GM23338 (cell line): ENCODE measurements around the gene CHD9. TPM values are rescaled to one million over a fixed set of nuclear protein-coding genes. Genes with fewer than 3 reads are reported as not detected.
"Not testable (repeated sequence)": the region's sequence is repeated elsewhere in the genome, so short reads cannot be mapped to it uniquely, and the experiment has no call there.

ENCODE experiments used
- ATAC-seq: fragments of 200-7000 bp; cut with Tn5 transposase; 3 replicates; pipeline ENCODE4 v1.9.1; 2020
- DNase-seq: peaks from one replicate; pipeline ENCODE4 v3.0.0-alpha.2; 2015; ENCODE audit warnings: low spot score
- H2AFZ ChIP-seq: fragments of 200-600 bp; sonication (generic); 2 replicates; pipeline ENCODE4 v1.8.0; 2016; ENCODE audit warnings: antibody characterized with exemption, mild to moderate bottlenecking, moderate library complexity
- H3F3A ChIP-seq: fragments of 200-600 bp; sonication (generic); replicated peaks from 2 replicates; pipeline ENCODE4 v1.8.0; 2017; ENCODE audit warnings: antibody characterized with exemption, mixed run types, low read depth
- H3K27ac ChIP-seq: fragments of 200-600 bp; sonication (generic); 2 replicates; pipeline ENCODE4 v1.6.1; 2016; ENCODE audit warnings: low read depth
- H3K27me3 ChIP-seq: fragments of 200-600 bp; sonication (generic); 2 replicates; pipeline ENCODE4 v1.8.0; 2016; ENCODE audit warnings: mild to moderate bottlenecking, mixed run types, moderate library complexity; ENCODE audit not compliant: insufficient read depth
- H3K36me3 ChIP-seq: fragments of 200-600 bp; sonication (generic); 2 replicates; pipeline ENCODE4 v1.8.0; 2016; ENCODE audit warnings: mild to moderate bottlenecking; ENCODE audit not compliant: insufficient read depth
- H3K4me1 ChIP-seq: fragments of 200-600 bp; sonication (generic); 2 replicates; pipeline ENCODE4 v1.8.0; 2016; ENCODE audit warnings: mild to moderate bottlenecking, moderate library complexity; ENCODE audit not compliant: insufficient read depth
- H3K4me2 ChIP-seq: fragments of 200-600 bp; sonication (generic); 2 replicates; pipeline ENCODE4 v1.7.1; 2017; ENCODE audit warnings: mixed run types
- H3K4me3 ChIP-seq: fragments of 200-600 bp; sonication (generic); 2 replicates; pipeline ENCODE4 v1.6.1; 2016; ENCODE audit warnings: mixed run types
- H3K79me2 ChIP-seq: fragments of 200-600 bp; sonication (generic); replicated peaks from 2 replicates; pipeline ENCODE4 v1.8.0; 2017; ENCODE audit warnings: mild to moderate bottlenecking; ENCODE audit not compliant: insufficient read depth
- H3K9me2 ChIP-seq: fragments of 200-600 bp; sonication (generic); 2 replicates; pipeline ENCODE4 v1.8.0; 2017; ENCODE audit not compliant: insufficient read depth
- H4K20me1 ChIP-seq: fragments of 200-600 bp; sonication (generic); replicated peaks from 2 replicates; pipeline ENCODE4 v1.8.0; 2017; ENCODE audit warnings: mild to moderate bottlenecking; ENCODE audit not compliant: insufficient read depth
- H3K27ac Mint-ChIP-seq: 2 replicates; pipeline ENCODE4 v1.8.0; 2020; ENCODE audit warnings: inconsistent platforms, mild to moderate bottlenecking, moderate library complexity, mixed read lengths
- H3K27me3 Mint-ChIP-seq: 3 replicates; pipeline ENCODE4 v1.8.0; 2022; ENCODE audit warnings: low read depth, mild to moderate bottlenecking, moderate library complexity, mixed read lengths, inconsistent platforms; ENCODE audit not compliant: insufficient read depth, poor library complexity
- H3K36me3 Mint-ChIP-seq: 3 replicates; pipeline ENCODE4 v1.8.0; 2021; ENCODE audit warnings: low read depth, mild to moderate bottlenecking, inconsistent platforms, moderate library complexity, mixed read lengths
- H3K4me1 Mint-ChIP-seq: 3 replicates; pipeline ENCODE4 v1.8.0; 2020; ENCODE audit warnings: mild to moderate bottlenecking, inconsistent platforms, mixed read lengths
- H3K4me3 Mint-ChIP-seq: 3 replicates; pipeline ENCODE4 v1.8.0; 2021; ENCODE audit warnings: moderate library complexity, mild to moderate bottlenecking, inconsistent platforms, mixed read lengths
- H3K9me3 Mint-ChIP-seq: 3 replicates; pipeline ENCODE4 v1.8.0; 2020; ENCODE audit warnings: moderate library complexity, mild to moderate bottlenecking, inconsistent platforms, mixed read lengths
- CREB1 ChIP-seq: fragments of 250-450 bp; sonication (Bioruptor Pico); IDR thresholded peaks from 2 replicates; pipeline ENCODE4 v1.5.0; 2020; ENCODE audit warnings: low read depth, mild to moderate bottlenecking, moderate library complexity
- EZH2 ChIP-seq: fragments of 200-600 bp; sonication (generic); IDR thresholded peaks from one replicate; pipeline ENCODE4 v1.8.0; 2017; ENCODE audit warnings: antibody characterized with exemption, mild to moderate bottlenecking, low read depth; ENCODE audit not compliant: unreplicated experiment
- EZH2phosphoT487 ChIP-seq: fragments of 200-600 bp; sonication (generic); IDR thresholded peaks from one replicate; pipeline ENCODE4 v1.8.1; 2018; ENCODE audit warnings: antibody characterized with exemption; ENCODE audit not compliant: unreplicated experiment
- NANOG ChIP-seq: IDR thresholded peaks from 2 replicates; pipeline ENCODE4 v1.6.1; 2016; ENCODE audit warnings: antibody characterized with exemption, borderline replicate concordance
- STAT1 ChIP-seq: IDR thresholded peaks from one replicate; pipeline ENCODE4 v1.6.1; 2016; ENCODE audit warnings: antibody characterized with exemption; ENCODE audit not compliant: unreplicated experiment
- ZNF114 ChIP-seq: fragments of 250-450 bp; sonication (Bioruptor Pico); IDR thresholded peaks from 2 replicates; pipeline ENCODE4 v1.5.0; 2020; ENCODE audit warnings: mild to moderate bottlenecking, moderate library complexity
- polyA plus RNA-seq: library from polyadenylated mRNA; unstranded; fragments of >200 nt; fragmentation: Nextera tagmentation; extraction: Ambion mirVana; gene quantifications from 2 replicates; pipeline ENCODE4 v1.2.1, GENCODE V29; 2016
- total RNA-seq: library from RNA; depleted of rRNA; stranded (reverse); fragments of >200 nt; shearing (Covaris generic); gene quantifications from 2 replicates; pipeline ENCODE4 v1.2.3, GENCODE V29; 2014
- TF ChIP-seq, protein P1 (sequence below), 2 experiments: fragments of 200-600 bp in 1 of 2; sonication (generic) in 1 of 2; conservative IDR thresholded peaks; 2 replicates each; pipeline versions ENCODE4 v1.5.1 to v1.6.1; 2016 to 2017; ENCODE audit warnings: antibody characterized with exemption in 2 of 2, low read depth in 2 of 2, mild to moderate bottlenecking in 2 of 2, moderate library complexity in 1 of 2
- TF ChIP-seq, protein P2 (sequence below): fragments of 250-450 bp; sonication (Bioruptor Pico); IDR thresholded peaks from 2 replicates; pipeline ENCODE4 v1.5.0; 2020; ENCODE audit warnings: mild to moderate bottlenecking, moderate library complexity

CHD9 gene
- total and polyA plus RNA-seq, 2 experiments from 2014 or later, result 18.8 to 46.6 TPM

DNA sequence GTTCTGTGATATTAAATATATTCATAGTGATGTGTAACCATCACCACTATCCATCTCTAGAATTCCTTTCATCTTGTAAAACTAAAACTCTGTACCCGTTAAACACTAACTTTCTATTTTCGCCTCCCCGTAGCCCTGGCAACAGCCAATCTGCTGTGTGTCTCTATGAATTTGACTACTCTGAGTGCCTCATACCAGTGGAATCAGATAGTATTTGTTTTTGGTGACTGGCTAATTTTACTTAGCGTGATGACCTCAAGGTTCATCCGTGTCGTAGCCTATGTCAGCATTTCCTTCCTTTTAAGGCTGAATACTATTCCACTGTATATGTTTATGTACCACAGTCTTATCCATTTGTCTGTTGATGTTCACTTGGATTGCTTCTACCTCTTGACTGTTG lies 18.2 kb downstream of the CHD9 start (continued):
- no peak for TF ChIP-seq ZNF114 (CRISPR knock-in tag)
- TF ChIP-seq, protein P1, sequence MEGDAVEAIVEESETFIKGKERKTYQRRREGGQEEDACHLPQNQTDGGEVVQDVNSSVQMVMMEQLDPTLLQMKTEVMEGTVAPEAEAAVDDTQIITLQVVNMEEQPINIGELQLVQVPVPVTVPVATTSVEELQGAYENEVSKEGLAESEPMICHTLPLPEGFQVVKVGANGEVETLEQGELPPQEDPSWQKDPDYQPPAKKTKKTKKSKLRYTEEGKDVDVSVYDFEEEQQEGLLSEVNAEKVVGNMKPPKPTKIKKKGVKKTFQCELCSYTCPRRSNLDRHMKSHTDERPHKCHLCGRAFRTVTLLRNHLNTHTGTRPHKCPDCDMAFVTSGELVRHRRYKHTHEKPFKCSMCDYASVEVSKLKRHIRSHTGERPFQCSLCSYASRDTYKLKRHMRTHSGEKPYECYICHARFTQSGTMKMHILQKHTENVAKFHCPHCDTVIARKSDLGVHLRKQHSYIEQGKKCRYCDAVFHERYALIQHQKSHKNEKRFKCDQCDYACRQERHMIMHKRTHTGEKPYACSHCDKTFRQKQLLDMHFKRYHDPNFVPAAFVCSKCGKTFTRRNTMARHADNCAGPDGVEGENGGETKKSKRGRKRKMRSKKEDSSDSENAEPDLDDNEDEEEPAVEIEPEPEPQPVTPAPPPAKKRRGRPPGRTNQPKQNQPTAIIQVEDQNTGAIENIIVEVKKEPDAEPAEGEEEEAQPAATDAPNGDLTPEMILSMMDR (conservative IDR thresholded peaks at IDR 0.05; ENCODE audit: low read depth in 2 of 2), result no peak
- TF ChIP-seq STAT1, result no peak

DNA sequence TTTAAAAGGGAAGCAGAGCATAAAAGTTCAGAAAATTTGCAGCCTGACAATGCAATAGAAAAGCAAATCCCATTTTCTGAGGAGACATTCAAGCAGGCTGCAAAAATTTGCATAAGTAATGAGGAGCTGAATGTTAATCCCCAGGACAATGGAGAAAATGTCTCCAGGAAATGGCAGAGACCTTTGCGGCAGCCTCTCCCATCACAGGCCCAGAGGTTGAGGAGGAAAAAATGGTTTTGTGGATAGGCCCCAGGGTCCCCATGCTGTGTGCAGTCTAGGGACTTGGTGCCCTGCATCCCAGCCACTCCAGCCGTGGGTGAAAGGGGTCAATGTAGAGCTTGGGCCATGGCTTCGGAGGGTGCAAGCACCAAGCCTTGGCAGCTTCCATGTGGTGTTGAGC lies 19.5 kb downstream of the CHD9 start:
- peaks cover 53% of the 10 kb centered on the region for H3K79me2 ChIP-seq
- H3K27ac ChIP-seq, result not testable (repeated sequence)

DNA sequence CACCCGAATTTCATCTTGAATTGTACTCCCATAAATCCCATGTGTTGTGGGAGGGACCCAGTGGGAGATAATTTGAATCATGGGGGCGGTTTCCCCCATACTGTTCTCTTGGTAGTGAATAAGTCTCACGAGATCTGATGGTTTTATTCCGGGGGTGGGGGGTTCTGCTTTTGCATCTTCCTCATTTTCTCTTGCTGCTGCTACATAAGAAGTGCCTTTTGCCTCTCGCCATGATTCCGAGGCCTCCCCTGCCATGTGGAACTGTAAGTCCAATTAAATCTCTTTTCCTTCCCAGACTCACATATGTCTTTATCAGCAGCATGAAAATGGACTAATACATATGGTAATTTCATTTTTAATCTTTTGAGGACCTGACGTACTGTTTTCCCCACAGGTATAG lies 20.7 kb downstream of the CHD9 start:
- peaks cover 28% of the 10 kb centered on the region for H3K4me1 ChIP-seq
- H3K4me2 ChIP-seq, H2AFZ ChIP-seq, DNase-seq, H3F3A ChIP-seq, ATAC-seq, H3K4me3 ChIP-seq, H3K9me2 ChIP-seq, H3K27me3 ChIP-seq, H3K27ac Mint-ChIP-seq, H3K27ac ChIP-seq, H4K20me1 ChIP-seq, H3K4me3 Mint-ChIP-seq, H3K27me3 Mint-ChIP-seq: not testable (repeated sequence)
- peaks cover 53% of the 10 kb centered on the region for H3K79me2 ChIP-seq
- H3K36me3 ChIP-seq, result peaks cover 16% of the 10 kb centered on the region; the same call in 1 of the 2 replicates
- Mint-ChIP-seq H3K36me3 (peaks cover 54% of the 10 kb centered on the region), H3K4me1 (peaks cover 29% of the 10 kb centered on the region), H3K9me3 (peaks cover 40% of the 10 kb centered on the region)

More for the DNA sequence above, 19.5 kb downstream of the CHD9 start:
- not testable (repeated sequence) for ATAC-seq, H3K4me3 Mint-ChIP-seq, H3F3A ChIP-seq, H3K27ac Mint-ChIP-seq, H2AFZ ChIP-seq, H4K20me1 ChIP-seq, H3K4me2 ChIP-seq, H3K27me3 Mint-ChIP-seq, H3K4me3 ChIP-seq, H3K9me2 ChIP-seq, DNase-seq, H3K27me3 ChIP-seq
- peaks cover 40% of the 10 kb centered on the region for H3K9me3 Mint-ChIP-seq
- Histone ChIP-seq H3K4me1 (peaks cover 16% of the 10 kb centered on the region), H3K36me3 (peaks cover 16% of the 10 kb centered on the region; the same call in 1 of the 2 replicates)
- H3K4me1 Mint-ChIP-seq, result peaks cover 18% of the 10 kb centered on the region
- peaks cover 56% of the 10 kb centered on the region for H3K36me3 Mint-ChIP-seq

DNA sequence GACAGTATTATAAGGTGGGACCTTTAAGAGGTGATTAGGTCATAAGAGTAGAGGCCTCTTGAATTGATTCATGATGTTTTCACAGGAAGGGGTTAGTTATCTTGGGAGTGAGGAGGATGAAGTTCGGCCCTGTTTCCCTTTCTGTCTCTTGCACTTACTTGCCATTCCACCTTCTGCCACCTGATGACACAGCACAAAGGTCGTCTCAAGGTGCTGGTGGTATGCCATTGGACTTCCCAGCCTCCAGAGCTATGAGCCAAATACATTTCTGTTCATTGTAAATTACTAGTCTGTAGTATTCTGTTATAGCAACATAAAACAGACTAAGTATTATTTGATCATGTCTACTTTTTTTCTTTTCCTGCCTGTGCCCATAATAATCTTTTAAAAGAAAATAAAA lies 23.5 kb downstream of the CHD9 start:
- H3K9me2 ChIP-seq, result 0 out of 2 replicates have a peak, but pooled peaks cover 10% of the 10 kb centered on the region
- Mint-ChIP-seq H3K4me1 (peaks cover 37% of the 10 kb centered on the region), H3K9me3 (peaks cover 35% of the 10 kb centered on the region), H3K4me3 (no peak overlapping the region), H3K27me3 (peaks cover 4% of the 10 kb centered on the region), H3K27ac (no peak overlapping the region), H3K36me3 (peaks cover 44% of the 10 kb centered on the region)
- H3F3A ChIP-seq, result no peaks in the 10 kb centered on the region
- peaks cover 38% of the 10 kb centered on the region for H3K4me1 ChIP-seq
- DNase-seq, result no peak
- H3K27ac ChIP-seq, result no peak overlapping the region
- peaks cover 12% of the 10 kb centered on the region; the same call in 1 of the 2 replicates for H3K36me3 ChIP-seq
- no peak overlapping the region for H3K4me3 ChIP-seq
- H3K4me2 ChIP-seq, result no peak overlapping the region
- H3K27me3 ChIP-seq, result no peaks in the 10 kb centered on the region
- peaks cover 44% of the 10 kb centered on the region for H3K79me2 ChIP-seq
- no peaks in the 10 kb centered on the region for H4K20me1 ChIP-seq
- no peak overlapping the region for H2AFZ ChIP-seq
- no peak for ATAC-seq
- TF ChIP-seq EZH2 (no peak), CREB1 (CRISPR knock-in tag) (no peak), NANOG (no peak), EZH2phosphoT487 (no peak)
- TF ChIP-seq, protein P2, sequence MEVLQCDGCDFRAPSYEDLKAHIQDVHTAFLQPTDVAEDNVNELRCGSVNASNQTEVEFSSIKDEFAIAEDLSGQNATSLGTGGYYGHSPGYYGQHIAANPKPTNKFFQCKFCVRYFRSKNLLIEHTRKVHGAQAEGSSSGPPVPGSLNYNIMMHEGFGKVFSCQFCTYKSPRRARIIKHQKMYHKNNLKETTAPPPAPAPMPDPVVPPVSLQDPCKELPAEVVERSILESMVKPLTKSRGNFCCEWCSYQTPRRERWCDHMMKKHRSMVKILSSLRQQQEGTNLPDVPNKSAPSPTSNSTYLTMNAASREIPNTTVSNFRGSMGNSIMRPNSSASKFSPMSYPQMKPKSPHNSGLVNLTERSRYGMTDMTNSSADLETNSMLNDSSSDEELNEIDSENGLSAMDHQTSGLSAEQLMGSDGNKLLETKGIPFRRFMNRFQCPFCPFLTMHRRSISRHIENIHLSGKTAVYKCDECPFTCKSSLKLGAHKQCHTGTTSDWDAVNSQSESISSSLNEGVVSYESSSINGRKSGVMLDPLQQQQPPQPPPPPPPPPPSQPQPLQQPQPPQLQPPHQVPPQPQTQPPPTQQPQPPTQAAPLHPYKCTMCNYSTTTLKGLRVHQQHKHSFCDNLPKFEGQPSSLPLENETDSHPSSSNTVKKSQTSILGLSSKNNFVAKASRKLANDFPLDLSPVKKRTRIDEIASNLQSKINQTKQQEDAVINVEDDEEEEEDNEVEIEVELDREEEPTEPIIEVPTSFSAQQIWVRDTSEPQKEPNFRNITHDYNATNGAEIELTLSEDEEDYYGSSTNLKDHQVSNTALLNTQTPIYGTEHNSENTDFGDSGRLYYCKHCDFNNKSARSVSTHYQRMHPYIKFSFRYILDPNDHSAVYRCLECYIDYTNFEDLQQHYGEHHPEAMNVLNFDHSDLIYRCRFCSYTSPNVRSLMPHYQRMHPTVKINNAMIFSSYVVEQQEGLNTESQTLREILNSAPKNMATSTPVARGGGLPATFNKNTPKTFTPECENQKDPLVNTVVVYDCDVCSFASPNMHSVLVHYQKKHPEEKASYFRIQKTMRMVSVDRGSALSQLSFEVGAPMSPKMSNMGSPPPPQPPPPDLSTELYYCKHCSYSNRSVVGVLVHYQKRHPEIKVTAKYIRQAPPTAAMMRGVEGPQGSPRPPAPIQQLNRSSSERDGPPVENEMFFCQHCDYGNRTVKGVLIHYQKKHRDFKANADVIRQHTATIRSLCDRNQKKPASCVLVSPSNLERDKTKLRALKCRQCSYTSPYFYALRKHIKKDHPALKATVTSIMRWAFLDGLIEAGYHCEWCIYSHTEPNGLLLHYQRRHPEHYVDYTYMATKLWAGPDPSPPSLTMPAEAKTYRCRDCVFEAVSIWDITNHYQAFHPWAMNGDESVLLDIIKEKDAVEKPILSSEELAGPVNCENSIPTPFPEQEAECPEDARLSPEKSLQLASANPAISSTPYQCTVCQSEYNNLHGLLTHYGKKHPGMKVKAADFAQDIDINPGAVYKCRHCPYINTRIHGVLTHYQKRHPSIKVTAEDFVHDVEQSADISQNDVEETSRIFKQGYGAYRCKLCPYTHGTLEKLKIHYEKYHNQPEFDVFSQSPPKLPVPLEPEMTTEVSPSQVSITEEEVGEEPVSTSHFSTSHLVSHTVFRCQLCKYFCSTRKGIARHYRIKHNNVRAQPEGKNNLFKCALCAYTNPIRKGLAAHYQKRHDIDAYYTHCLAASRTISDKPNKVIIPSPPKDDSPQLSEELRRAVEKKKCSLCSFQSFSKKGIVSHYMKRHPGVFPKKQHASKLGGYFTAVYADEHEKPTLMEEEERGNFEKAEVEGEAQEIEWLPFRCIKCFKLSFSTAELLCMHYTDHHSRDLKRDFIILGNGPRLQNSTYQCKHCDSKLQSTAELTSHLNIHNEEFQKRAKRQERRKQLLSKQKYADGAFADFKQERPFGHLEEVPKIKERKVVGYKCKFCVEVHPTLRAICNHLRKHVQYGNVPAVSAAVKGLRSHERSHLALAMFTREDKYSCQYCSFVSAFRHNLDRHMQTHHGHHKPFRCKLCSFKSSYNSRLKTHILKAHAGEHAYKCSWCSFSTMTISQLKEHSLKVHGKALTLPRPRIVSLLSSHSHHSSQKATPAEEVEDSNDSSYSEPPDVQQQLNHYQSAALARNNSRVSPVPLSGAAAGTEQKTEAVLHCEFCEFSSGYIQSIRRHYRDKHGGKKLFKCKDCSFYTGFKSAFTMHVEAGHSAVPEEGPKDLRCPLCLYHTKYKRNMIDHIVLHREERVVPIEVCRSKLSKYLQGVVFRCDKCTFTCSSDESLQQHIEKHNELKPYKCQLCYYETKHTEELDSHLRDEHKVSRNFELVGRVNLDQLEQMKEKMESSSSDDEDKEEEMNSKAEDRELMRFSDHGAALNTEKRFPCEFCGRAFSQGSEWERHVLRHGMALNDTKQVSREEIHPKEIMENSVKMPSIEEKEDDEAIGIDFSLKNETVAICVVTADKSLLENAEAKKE (CRISPR knock-in tag), result no peak
